GM08714 (cell line): ENCODE measurements around the gene PCGF2.
"Not testable (repeated sequence)": the region's sequence is repeated elsewhere in the genome, so short reads cannot be mapped to it uniquely, and the experiment has no call there.

ENCODE experiments used
- H3K4me3 ChIP-seq: fragments of 200-500 bp; sonication (Bioruptor generic); 2 replicates; pipeline ENCODE4 v1.5.1; 2014; ENCODE audit warnings: mild to moderate bottlenecking, low read length, inconsistent platforms
- ZNF274 ChIP-seq: IDR thresholded peaks from 2 replicates; pipeline ENCODE4 v1.6.1; 2012; ENCODE audit warnings: mild to moderate bottlenecking, low read depth, low read length

Gene PCGF2

DNA sequence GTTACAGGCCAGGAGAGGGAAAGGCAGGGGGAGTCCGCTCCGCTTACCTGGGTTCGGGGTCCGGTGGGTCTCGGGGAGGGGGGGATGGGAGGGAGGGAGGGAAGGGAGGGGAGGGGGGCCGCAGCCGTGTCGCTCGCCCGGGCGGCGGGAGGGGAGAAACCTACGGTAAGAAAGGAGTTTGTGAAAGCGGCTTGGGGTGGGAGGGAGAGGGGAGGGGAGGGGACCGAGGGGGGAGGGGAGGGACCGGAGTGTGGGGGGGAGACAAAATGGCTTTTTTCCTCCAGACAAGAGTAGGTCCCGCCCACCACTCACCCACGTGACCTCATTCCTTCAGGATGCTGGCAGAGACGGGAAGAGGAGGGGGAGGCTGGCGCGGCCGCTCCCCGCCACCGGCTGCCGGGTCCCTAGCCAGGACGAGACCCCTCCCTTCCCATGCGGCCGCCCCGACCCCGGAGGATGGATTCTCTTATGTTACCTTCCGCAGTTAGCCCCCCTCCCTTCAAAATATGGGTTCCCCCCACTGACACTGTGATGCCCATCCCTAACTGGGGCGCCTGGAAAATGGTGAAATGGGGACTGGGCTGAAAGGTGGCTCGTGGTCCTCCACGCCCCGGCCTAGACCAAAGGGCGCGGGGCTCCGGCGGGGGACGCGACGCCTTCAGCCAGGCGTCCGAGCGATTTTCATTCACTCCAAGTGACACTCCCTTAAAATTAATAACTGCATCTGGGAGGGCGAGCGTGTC is at the start of gene PCGF2:
TSS of gene PCGF2 (minus strand) at position 188 of the 743 bp plus-strand sequence. CDS start 7,934 bp downstream, outside the sequence.
- H3K4me3 ChIP-seq, result peak within 1 kb of the TSS; percentile 82
- TF ChIP-seq ZNF274, result no peak

GRCh38 chr17:38797828-38798227 is 49.7 kb upstream of the PCGF2 start:
- peak overlapping the region; percentile 82 for H3K4me3 ChIP-seq
- TF ChIP-seq ZNF274, result no peak

- no peak for TF ChIP-seq ZNF274
- peak overlapping the region; percentile 82; the same call in 1 of the 2 replicates for H3K4me3 ChIP-seq
Measured at GRCh38 chr17:38797158-38797490, 49.0 kb upstream of the PCGF2 start.

GRCh38 chr17:38796451-38797157 is 48.5 kb upstream of the PCGF2 start:
- TF ChIP-seq ZNF274, result no peak
- no peak overlapping the region for H3K4me3 ChIP-seq

DNA sequence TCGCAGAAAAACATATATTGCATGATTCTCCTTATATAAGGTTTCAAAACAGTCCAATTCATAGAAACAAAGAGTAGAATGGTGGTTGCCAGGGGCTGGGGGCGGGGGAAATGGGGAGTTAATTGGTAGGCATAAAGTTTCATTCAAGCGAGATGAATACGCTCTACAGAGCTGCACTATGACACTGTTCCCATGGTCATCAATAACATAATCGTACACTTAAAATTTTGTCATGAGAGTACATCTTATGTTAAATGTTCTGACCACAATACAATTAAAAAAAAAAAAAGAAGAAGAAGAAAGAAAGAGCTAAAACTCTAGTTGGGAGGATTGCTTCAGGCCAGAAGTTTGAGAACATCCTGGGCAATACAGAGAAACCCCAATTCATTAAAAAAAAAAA is 46.1 kb upstream of the PCGF2 start:
- no peak for TF ChIP-seq ZNF274
- H3K4me3 ChIP-seq, result no peak overlapping the region

DNA sequence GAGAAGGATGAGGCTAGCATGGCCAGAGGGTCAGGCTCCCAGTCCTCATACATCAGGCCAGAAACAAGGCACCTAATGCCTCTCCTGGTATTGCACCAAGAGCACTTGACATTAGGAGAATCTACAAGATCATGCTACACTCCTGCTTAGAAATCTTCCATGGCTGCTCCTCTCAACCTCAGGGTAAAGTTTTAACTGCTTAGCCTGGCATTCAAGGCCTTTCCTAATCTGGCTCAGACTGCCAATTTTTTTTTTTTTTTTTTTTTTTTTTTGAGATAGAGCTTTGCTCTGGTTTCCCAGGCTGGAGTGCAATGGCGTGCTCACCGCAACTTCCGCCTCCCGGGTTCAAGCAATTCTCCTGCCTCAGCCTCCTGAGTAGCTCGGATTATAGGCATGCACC is 43.0 kb upstream of the PCGF2 start:
- H3K4me3 ChIP-seq, result no peak overlapping the region
- TF ChIP-seq ZNF274, result no peak

GRCh38 chr17:38790148-38790707 is 42.1 kb upstream of the PCGF2 start:
- not testable (repeated sequence) for H3K4me3 ChIP-seq

GRCh38 chr17:38789185-38789584 is 41.0 kb upstream of the PCGF2 start:
- no peak for TF ChIP-seq ZNF274
- no peak overlapping the region for H3K4me3 ChIP-seq

GRCh38 chr17:38787999-38788398 is 39.9 kb upstream of the PCGF2 start:
- H3K4me3 ChIP-seq, result not testable (repeated sequence)

- no peak overlapping the region for H3K4me3 ChIP-seq
- no peak for TF ChIP-seq ZNF274
Measured at GRCh38 chr17:38786372-38786771, 38.2 kb upstream of the PCGF2 start.

GRCh38 chr17:38783227-38783626 is 35.1 kb upstream of the PCGF2 start:
- no peak overlapping the region for H3K4me3 ChIP-seq
- TF ChIP-seq ZNF274, result no peak

DNA sequence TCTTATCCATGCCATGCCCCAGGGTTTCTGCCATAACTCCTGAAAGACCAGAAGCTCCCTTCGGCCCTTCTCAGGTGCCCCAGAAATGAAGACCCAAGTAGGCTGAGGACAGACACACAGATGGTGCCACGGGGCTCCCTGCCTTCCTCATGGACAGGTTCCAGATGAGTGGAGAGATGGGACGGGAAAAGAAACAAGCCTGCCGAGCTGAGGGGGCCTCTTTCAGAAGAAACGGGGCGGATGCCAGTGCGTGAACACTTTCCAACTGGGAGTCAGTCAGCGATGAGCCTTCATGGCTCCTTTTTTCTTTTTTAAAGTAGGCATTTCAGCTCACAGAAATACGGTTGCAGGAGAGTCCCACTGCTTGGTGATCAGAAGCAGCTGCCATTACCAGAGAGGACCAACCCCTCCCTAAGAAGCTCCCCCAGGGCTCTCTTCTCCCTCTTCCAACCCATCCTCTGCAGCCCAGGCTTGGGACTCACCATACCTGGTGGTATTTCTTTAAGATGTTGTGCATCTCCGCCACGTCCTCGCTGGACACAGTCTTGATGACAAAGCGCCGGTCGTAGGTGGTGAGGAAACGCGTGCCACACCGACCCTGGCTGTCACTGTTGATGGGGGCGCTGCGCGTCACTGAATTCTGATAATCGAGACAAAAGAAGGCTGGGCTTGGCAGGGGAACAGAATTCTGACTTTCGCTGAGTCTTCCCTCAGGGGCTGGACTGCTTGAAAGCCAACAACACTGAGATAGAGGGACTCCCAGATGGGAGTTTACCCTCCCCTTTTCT is 32.0 kb upstream of the PCGF2 start:
- no peak for TF ChIP-seq ZNF274
- H3K4me3 ChIP-seq, result no peak overlapping the region

- TF ChIP-seq ZNF274, result no peak
- no peak overlapping the region for H3K4me3 ChIP-seq
Measured at GRCh38 chr17:38777641-38778250, 29.6 kb upstream of the PCGF2 start.

- TF ChIP-seq ZNF274, result no peak
- H3K4me3 ChIP-seq, result no peak overlapping the region
Measured at GRCh38 chr17:38773258-38773657, 25.1 kb upstream of the PCGF2 start.
